ENCODE results near the gene ACVR1B.

- TF ChIP-seq, protein P1, sequence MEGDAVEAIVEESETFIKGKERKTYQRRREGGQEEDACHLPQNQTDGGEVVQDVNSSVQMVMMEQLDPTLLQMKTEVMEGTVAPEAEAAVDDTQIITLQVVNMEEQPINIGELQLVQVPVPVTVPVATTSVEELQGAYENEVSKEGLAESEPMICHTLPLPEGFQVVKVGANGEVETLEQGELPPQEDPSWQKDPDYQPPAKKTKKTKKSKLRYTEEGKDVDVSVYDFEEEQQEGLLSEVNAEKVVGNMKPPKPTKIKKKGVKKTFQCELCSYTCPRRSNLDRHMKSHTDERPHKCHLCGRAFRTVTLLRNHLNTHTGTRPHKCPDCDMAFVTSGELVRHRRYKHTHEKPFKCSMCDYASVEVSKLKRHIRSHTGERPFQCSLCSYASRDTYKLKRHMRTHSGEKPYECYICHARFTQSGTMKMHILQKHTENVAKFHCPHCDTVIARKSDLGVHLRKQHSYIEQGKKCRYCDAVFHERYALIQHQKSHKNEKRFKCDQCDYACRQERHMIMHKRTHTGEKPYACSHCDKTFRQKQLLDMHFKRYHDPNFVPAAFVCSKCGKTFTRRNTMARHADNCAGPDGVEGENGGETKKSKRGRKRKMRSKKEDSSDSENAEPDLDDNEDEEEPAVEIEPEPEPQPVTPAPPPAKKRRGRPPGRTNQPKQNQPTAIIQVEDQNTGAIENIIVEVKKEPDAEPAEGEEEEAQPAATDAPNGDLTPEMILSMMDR (IDR thresholded peaks at IDR 0.05), result no peak
- TF ChIP-seq EZH2phosphoT487 (IDR thresholded peaks at IDR 0.05) (no peak), EZH2 (IDR thresholded peaks at IDR 0.05) (no peak)
These were observed 10.4 kb upstream of the ACVR1B start for GRCh38 chr12:51941011-51941581.
